CD4-positive, alpha-beta T cell (primary cell): ENCODE data around the gene TRAPPC2B. TPM values are rescaled to one million over a fixed set of nuclear protein-coding genes. Genes with fewer than 3 reads are reported as not detected.

Experiments
- ATAC-seq: fragments of 200-7000 bp; cut with Tn5 transposase; one replicate; pipeline ENCODE4 v1.10.0; 2022; ENCODE audit warnings: mild to moderate bottlenecking; ENCODE audit not compliant: poor library complexity
- CTCF ChIA-PET: fragments of 350-600 bp; sonication (Branson Sonifier 250); formaldehyde crosslinking; loops from one replicate; lab custom pipeline; 2021; ENCODE audit warnings: antibody characterized with exemption, inconsistent platforms; lab: Charles Lee
- POLR2A ChIA-PET: fragments of 350-600 bp; sonication (Branson Sonifier 250); formaldehyde crosslinking; loops from one replicate; lab custom pipeline; 2021; ENCODE audit warnings: antibody characterized with exemption, inconsistent platforms; lab: Charles Lee
- DNase-seq, 14 experiments: peaks; one replicate each; pipeline ENCODE4 v3.0.0-alpha.2; 2013 to 2020; ENCODE audit warnings: mixed read lengths in 2 of 14
- H3K27ac ChIP-seq, 2 donors: one replicate each; pipeline versions ENCODE4 v1.5.1 to v1.7.0; 2013; ENCODE audit warnings: low read length in 2 of 2, low read depth in 1 of 2, mild to moderate bottlenecking in 1 of 2
- H3K27me3 ChIP-seq, 2 experiments: 1 replicate in 1 of 2; 2 replicates in 1 of 2; pipeline versions ENCODE4 v1.6.1 to v1.7.0; 2013; ENCODE audit warnings: low read length in 2 of 2, control low read depth in 1 of 2, mild to moderate bottlenecking in 1 of 2, moderate library complexity in 1 of 2; ENCODE audit not compliant: insufficient read depth in 2 of 2, control insufficient read depth in 1 of 2
- H3K36me3 ChIP-seq: one replicate; pipeline ENCODE4 v1.6.1; 2013; ENCODE audit warnings: low read length, control low read depth; ENCODE audit not compliant: insufficient read depth
- H3K4me1 ChIP-seq: one replicate; pipeline ENCODE4 v1.6.1; 2013; ENCODE audit warnings: low read length, control low read depth; ENCODE audit not compliant: insufficient read depth
- H3K4me3 ChIP-seq: one replicate; pipeline ENCODE4 v1.5.1; 2013; ENCODE audit warnings: mild to moderate bottlenecking, low read length, moderate library complexity
- H3K9me3 ChIP-seq, 2 experiments: 1 replicate in 1 of 2; 2 replicates in 1 of 2; pipeline versions ENCODE4 v1.6.1 to v1.7.0; 2013; ENCODE audit warnings: low read length in 2 of 2, mild to moderate bottlenecking in 2 of 2, control low read depth in 1 of 2, moderate library complexity in 1 of 2; ENCODE audit not compliant: control insufficient read depth in 1 of 2, insufficient read depth in 1 of 2
- H3K27ac Mint-ChIP-seq: one replicate; pipeline ENCODE4 v1.8.0; 2020; ENCODE audit warnings: mixed read lengths
- H3K27me3 Mint-ChIP-seq: one replicate; pipeline ENCODE4 v1.8.0; 2021; ENCODE audit warnings: mixed read lengths
- H3K36me3 Mint-ChIP-seq: one replicate; pipeline ENCODE4 v1.8.0; 2021; ENCODE audit warnings: low read depth, mixed read lengths
- H3K4me1 Mint-ChIP-seq: one replicate; pipeline ENCODE4 v1.8.0; 2021; ENCODE audit warnings: low read depth, mixed read lengths
- H3K4me3 Mint-ChIP-seq: one replicate; pipeline ENCODE4 v1.8.0; 2020; ENCODE audit warnings: mild to moderate bottlenecking, mixed read lengths
- H3K9me3 Mint-ChIP-seq: one replicate; pipeline ENCODE4 v1.8.0; 2020; ENCODE audit warnings: mixed read lengths
- intact Hi-C, 2 experiments: fragments of 100-400 bp; cut with DNase I in 1 of 2; cut with micrococcal nuclease in 1 of 2; formaldehyde crosslinking; loops; one replicate each; pipeline versions ENCODE4 v1.15.1 to v1.9.0; 2023 to 2025; cut with DNase I, micrococcal nuclease
- total RNA-seq, 174 experiments: library from RNA in 2 of 174; stranded (reverse) in 2 of 174; gene quantifications; one replicate each; pipeline ENCODE4 v1.2.3 and lab custom pipeline; 2021 to 2026
- TF ChIP-seq, protein P1 (sequence below): fragments of 200-600 bp; IDR thresholded peaks from one replicate; pipeline ENCODE4 v1.8.0; 2022; ENCODE audit warnings: antibody characterized with exemption, mild to moderate bottlenecking

TRAPPC2B gene
- total RNA-seq, 2 experiments from 2014 or later = 11.5 to 12.7 TPM

DNA sequence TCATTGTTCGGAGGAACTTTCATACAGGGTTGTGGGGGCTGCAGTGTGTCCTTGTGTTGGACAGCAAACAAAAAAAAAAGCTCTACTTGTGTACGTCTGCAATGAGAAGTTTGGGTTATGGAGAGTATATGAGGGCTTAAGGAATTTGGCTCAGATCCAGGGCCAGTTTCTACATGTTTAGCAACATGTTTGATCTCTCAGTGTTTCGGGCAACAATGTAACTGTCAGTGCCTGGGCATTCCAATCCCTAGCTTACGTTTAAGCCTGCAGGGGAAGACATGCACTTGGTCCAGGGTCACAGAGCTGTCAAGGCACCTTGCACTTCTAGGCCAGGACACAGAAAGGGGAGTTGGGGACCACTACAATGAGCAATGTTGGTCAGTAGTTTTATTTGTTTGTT lies 29.2 kb upstream of the TRAPPC2B start:
- DNase-seq = no peak
- Histone ChIP-seq H3K4me1 (no peaks in the 10 kb centered on the region), H3K9me3 (peaks cover 28 to 55% of the 10 kb centered on the region in 2 experiments), H3K4me3 (no peak overlapping the region), H3K27me3 (no peaks in the 10 kb centered on the region), H3K27ac (no peak overlapping the region), H3K36me3 (no peaks in the 10 kb centered on the region)
- ChIA-PET POLR2A (no interaction called here), CTCF (no interaction called here)
- no peaks in the 10 kb centered on the region for H3K4me1 Mint-ChIP-seq
- peaks cover 71% of the 10 kb centered on the region for H3K36me3 Mint-ChIP-seq
- H3K27me3 Mint-ChIP-seq = no peaks in the 10 kb centered on the region
- H3K4me3 Mint-ChIP-seq = no peak overlapping the region
- intact Hi-C loops = no loop called here
- TF ChIP-seq, protein P1, sequence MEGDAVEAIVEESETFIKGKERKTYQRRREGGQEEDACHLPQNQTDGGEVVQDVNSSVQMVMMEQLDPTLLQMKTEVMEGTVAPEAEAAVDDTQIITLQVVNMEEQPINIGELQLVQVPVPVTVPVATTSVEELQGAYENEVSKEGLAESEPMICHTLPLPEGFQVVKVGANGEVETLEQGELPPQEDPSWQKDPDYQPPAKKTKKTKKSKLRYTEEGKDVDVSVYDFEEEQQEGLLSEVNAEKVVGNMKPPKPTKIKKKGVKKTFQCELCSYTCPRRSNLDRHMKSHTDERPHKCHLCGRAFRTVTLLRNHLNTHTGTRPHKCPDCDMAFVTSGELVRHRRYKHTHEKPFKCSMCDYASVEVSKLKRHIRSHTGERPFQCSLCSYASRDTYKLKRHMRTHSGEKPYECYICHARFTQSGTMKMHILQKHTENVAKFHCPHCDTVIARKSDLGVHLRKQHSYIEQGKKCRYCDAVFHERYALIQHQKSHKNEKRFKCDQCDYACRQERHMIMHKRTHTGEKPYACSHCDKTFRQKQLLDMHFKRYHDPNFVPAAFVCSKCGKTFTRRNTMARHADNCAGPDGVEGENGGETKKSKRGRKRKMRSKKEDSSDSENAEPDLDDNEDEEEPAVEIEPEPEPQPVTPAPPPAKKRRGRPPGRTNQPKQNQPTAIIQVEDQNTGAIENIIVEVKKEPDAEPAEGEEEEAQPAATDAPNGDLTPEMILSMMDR = no peak
- no peak for ATAC-seq
- no peak overlapping the region for H3K27ac Mint-ChIP-seq
- H3K9me3 Mint-ChIP-seq = peaks cover 2% of the 10 kb centered on the region

- H3K9me3 Mint-ChIP-seq = peaks cover 7% of the 10 kb centered on the region
- Histone ChIP-seq H3K36me3 (no peaks in the 10 kb centered on the region), H3K9me3 (peaks cover 14 to 29% of the 10 kb centered on the region in 2 experiments), H3K4me3 (no peak overlapping the region), H3K4me1 (no peaks in the 10 kb centered on the region), H3K27ac (no peak overlapping the region), H3K27me3 (no peaks in the 10 kb centered on the region)
- intact Hi-C loops = no loop called here
- TF ChIP-seq, protein P1 = no peak
- no peak for ATAC-seq
- ChIA-PET CTCF (no interaction called here), POLR2A (no interaction called here)
- no peaks in the 10 kb centered on the region for H3K4me1 Mint-ChIP-seq
- H3K4me3 Mint-ChIP-seq = no peak overlapping the region
- H3K27ac Mint-ChIP-seq = no peak overlapping the region
- peaks cover 37% of the 10 kb centered on the region for H3K36me3 Mint-ChIP-seq
- no peak for DNase-seq
- no peaks in the 10 kb centered on the region for H3K27me3 Mint-ChIP-seq
These were observed 24.5 kb upstream of the TRAPPC2B start for GRCh38 chr19:57338877-57339276.

DNA sequence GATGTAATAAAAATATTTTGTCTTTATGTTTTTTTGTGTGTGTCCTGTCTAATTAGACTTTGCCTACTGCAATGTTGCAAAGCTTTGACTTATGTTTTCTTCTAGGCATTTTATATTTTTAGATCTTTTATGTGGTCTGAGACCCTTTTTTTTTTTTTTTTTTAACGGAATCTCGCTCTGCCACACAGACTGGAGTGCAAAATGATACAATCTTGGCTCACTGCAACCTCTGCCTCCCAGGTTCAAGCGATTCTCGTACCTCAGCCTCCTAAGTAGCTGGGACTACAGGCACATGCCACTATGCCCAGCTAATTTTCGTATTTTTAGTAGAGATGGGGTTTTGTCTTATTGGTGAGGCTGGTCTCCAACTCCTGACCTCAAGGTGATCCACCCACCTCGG lies 20.8 kb upstream of the TRAPPC2B start:
- intact Hi-C loops = no loop called here
- Mint-ChIP-seq H3K4me3 (no peak overlapping the region), H3K27ac (no peak overlapping the region), H3K36me3 (peaks cover 10% of the 10 kb centered on the region), H3K9me3 (peaks cover 10% of the 10 kb centered on the region), H3K4me1 (no peaks in the 10 kb centered on the region), H3K27me3 (peaks cover 4% of the 10 kb centered on the region)
- peaks cover 10 to 24% of the 10 kb centered on the region in 2 experiments for H3K9me3 ChIP-seq
- ChIA-PET CTCF (interaction anchor here (0.7 kb wide), 1 partner anchor 18 kb away, joined by 3 read pairs; no protein-coding TSS in a partner anchor), POLR2A (interaction anchor here (0.6 kb wide), 1 partner anchor 895 kb away, joined by 3 read pairs; no protein-coding TSS in a partner anchor)
- DNase-seq (no peak), ATAC-seq (no peak)
- H3K4me3 ChIP-seq = no peak overlapping the region
- TF ChIP-seq, protein P1 = no peak
- no peaks in the 10 kb centered on the region for H3K4me1 ChIP-seq
- no peaks in the 10 kb centered on the region for H3K27me3 ChIP-seq
- H3K27ac ChIP-seq = no peak overlapping the region
- H3K36me3 ChIP-seq = no peaks in the 10 kb centered on the region
